Testis (tissue), 3 donors: ENCODE measurements around the gene PAM16. TPM values are rescaled to one million over a fixed set of nuclear protein-coding genes. Genes with fewer than 3 reads are reported as not detected.

Experiments
- DNase-seq: peaks from one replicate; pipeline ENCODE4 v3.0.0-alpha.2; 2019
- H3K27ac ChIP-seq, 2 donors: fragments of 200-600 bp; sonication (generic); one replicate each; pipeline ENCODE4 v1.5.1; 2019
- H3K27me3 ChIP-seq: fragments of 200-600 bp; sonication (generic); one replicate; pipeline ENCODE4 v1.5.1; 2019
- H3K36me3 ChIP-seq: fragments of 200-600 bp; sonication (generic); one replicate; pipeline ENCODE4 v1.5.1; 2017; ENCODE audit warnings: low read depth; ENCODE audit errors: missing control alignments
- H3K4me1 ChIP-seq: fragments of 200-600 bp; sonication (generic); one replicate; pipeline ENCODE4 v1.5.1; 2019
- H3K4me3 ChIP-seq, 2 donors: fragments of 200-600 bp; sonication (generic); one replicate each; pipeline ENCODE4 v1.5.1; 2017 to 2019
- H3K9me3 ChIP-seq: fragments of 200-600 bp; sonication (generic); one replicate; pipeline ENCODE4 v1.5.1; 2017
- POLR2A ChIP-seq: fragments of 450-650 bp; IDR thresholded peaks from one replicate; pipeline ENCODE4 v1.6.1; 2017; ENCODE audit warnings: antibody characterized with exemption, mild to moderate bottlenecking, moderate library complexity
- WGBS, 2 donors: methylation state at CpG; one replicate each; pipeline ENCODE4 v1.1.5; 2018; 5-methylcytosine and 5-hydroxymethylcytosine counted together
- intact Hi-C: fragments of 100-400 bp; cut with DNase I; formaldehyde crosslinking; loops from one replicate; pipeline ENCODE4 v1.15.1; 2023; ENCODE audit warnings: low total_unique reads
- polyA plus RNA-seq: library from polyadenylated mRNA; stranded (reverse); fragments of 350-450 nt; fragmentation: Illumina TruSeq; extraction: RNeasy Lipid Tissue Mini Kit (QIAGEN cat#74804); gene quantifications from one replicate; pipeline ENCODE4 v1.2.3, GENCODE V29; 2014; ENCODE audit warnings: low read depth, low replicate concordance; ENCODE audit not compliant: insufficient read depth
- total RNA-seq, 2 donors: library from RNA; depleted of rRNA; stranded (reverse); fragments of >200 nt; gene quantifications; one replicate each; pipeline ENCODE4 v1.2.3, GENCODE V29; 2016
- TF ChIP-seq, protein P1 (sequence below), 3 experiments: fragments of 450-650 bp in 2 of 3; fragments of 200-600 bp in 1 of 3; sonication (generic) in 1 of 3; IDR thresholded peaks; one replicate each; pipeline ENCODE4 v1.5.1; 2016 to 2019; ENCODE audit warnings: antibody characterized with exemption in 3 of 3, mild to moderate bottlenecking in 2 of 3, moderate library complexity in 1 of 3

The PAM16 gene
- total and polyA plus RNA-seq, 3 donors from 2014 or later = 61.8 to 148 (median 126) TPM

GRCh38 chr16:4376893-4377572, 25.9 kb upstream of the PAM16 start:
- Histone ChIP-seq H3K4me3 (no peak overlapping the region), H3K36me3 (no peaks in the 10 kb centered on the region), H3K27ac (peak overlapping the region; percentile 79 to 86), H3K4me1 (peaks cover 64% of the 10 kb centered on the region), H3K27me3 (no peaks in the 10 kb centered on the region), H3K9me3 (no peaks in the 10 kb centered on the region)
- TF ChIP-seq POLR2A = no peak
- TF ChIP-seq, protein P1, sequence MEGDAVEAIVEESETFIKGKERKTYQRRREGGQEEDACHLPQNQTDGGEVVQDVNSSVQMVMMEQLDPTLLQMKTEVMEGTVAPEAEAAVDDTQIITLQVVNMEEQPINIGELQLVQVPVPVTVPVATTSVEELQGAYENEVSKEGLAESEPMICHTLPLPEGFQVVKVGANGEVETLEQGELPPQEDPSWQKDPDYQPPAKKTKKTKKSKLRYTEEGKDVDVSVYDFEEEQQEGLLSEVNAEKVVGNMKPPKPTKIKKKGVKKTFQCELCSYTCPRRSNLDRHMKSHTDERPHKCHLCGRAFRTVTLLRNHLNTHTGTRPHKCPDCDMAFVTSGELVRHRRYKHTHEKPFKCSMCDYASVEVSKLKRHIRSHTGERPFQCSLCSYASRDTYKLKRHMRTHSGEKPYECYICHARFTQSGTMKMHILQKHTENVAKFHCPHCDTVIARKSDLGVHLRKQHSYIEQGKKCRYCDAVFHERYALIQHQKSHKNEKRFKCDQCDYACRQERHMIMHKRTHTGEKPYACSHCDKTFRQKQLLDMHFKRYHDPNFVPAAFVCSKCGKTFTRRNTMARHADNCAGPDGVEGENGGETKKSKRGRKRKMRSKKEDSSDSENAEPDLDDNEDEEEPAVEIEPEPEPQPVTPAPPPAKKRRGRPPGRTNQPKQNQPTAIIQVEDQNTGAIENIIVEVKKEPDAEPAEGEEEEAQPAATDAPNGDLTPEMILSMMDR (IDR thresholded peaks at IDR 0.05) = no peak
- WGBS, 2 donors = 44 to 68% methylated on average over 10 to 27 of the region's 27 CpGs
- DNase-seq = no peak
- intact Hi-C loops = no loop called here

DNA sequence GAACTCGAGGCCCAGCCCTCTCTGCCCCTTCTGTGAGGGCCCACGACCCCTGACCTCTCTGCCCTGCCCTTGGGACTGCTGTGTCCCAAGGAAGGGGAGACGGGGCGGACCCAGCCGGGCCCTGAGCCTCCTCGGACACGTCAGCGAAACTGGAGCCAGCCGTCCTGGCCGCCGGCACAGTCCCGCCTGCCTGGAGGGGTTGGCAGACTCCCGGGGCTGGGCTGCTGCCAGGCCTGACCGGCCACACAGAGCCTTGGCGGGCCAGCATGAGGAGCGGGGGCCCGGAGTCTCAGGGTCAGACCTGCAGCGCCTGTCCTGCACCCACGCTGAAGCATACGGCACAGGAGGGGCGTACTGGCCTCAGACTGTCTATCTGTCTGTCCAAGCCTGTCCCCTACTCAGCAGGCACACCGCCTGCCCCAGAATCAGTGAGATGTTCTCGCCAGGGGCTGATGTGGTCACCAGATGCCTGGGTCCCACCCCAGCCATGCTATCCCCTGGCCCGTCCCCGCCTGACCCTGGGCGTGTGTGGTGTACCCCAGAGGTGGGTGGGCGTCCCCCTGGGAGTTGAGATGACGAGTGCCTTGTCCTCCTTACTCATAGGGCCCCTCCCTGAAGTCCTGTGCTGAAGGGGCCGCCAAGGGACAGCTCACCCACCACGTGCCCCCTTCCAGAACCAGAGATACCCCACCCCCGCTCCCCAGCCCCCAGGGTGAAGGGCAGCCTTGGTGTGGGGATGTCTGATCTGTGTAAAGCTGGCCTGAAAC, 25.2 kb upstream of the PAM16 start:
- Histone ChIP-seq H3K36me3 (no peaks in the 10 kb centered on the region), H3K27ac (peak overlapping the region; percentile 79 to 86), H3K4me1 (peaks cover 64% of the 10 kb centered on the region), H3K27me3 (no peaks in the 10 kb centered on the region), H3K9me3 (no peaks in the 10 kb centered on the region), H3K4me3 (no peak overlapping the region)
- no peak for TF ChIP-seq POLR2A
- TF ChIP-seq, protein P1 (IDR thresholded peaks at IDR 0.05) = no peak
- peak; percentile 92 for DNase-seq
- intact Hi-C loops = no loop called here
- WGBS, 2 donors = 25 to 50% methylated on average over 17 to 28 of the region's 31 CpGs

DNA sequence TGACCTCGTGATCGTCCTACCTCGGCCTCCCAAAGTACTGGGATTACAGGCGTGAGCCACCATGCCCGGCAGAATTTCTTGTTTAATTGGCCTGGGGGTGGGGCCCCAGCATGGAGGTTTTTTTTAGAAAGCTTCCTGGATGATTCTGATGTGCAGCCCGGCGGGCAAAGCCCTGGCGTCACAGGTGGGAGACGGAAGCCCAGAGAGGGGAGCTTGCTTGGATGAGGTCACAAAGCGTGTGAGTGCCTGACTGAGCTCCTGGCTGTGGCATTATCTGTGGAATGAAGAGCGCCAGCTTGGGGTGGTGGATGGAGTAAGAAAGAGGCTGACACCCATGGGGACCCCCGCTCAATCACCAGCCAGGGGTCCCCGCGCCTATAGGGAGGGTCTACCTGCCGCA, 24.6 kb upstream of the PAM16 start:
- H3K9me3 ChIP-seq = no peaks in the 10 kb centered on the region
- intact Hi-C loops = no loop called here
- peaks cover 67% of the 10 kb centered on the region for H3K4me1 ChIP-seq
- no peaks in the 10 kb centered on the region for H3K27me3 ChIP-seq
- H3K27ac ChIP-seq = peak overlapping the region; percentile 79 to 86
- DNase-seq = no peak
- 74 to 83% methylated on average over 15 of the region's 15 CpGs for WGBS, 2 donors
- H3K4me3 ChIP-seq = no peak overlapping the region
- TF ChIP-seq POLR2A = no peak
- TF ChIP-seq, protein P1 (IDR thresholded peaks at IDR 0.05) = no peak
- H3K36me3 ChIP-seq = no peaks in the 10 kb centered on the region

DNA sequence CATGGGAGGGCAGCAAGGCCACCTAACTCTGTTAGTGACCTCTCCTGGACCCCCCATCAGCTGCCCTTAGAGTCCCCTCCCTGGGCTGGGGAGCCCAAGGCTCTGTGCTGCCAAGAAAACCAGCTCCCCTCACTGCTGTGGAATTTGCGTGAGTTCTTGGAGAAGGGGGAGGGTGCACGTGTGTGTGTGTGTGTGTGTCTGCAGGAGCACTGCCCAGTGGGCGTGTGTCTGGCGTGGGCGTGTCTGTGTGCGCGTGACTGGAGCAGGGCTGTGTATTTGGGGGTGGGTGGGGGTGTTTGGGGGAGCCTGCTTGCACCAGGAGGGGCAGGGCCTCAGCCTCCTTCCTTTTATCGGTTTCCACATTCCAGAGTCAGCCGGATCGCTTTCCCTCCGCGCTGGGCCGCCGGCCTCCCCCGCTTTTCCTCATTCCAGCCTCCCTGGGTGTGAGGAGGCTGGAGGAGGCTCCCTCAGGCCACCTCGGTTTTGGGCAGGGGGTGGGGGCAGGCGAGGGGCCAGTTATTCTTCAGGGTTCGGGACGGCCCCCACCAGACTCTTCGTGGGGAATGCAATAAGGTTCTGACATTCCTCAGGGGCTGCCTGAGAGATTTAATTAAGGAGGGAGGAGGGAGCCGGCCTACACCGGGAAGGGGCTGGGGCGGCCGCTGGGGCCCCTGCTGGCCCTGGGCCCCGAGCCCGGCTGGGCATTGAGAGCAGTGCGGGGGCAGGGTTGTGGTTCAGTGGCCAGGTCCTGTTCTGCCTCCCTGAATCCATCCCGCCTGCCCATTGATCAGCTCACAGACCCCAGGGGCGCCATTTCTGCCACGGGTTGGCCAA, 23.0 kb upstream of the PAM16 start:
- WGBS, 2 donors = 24 to 67% methylated on average over 7 to 30 of the region's 30 CpGs
- peak; percentile 93 for DNase-seq
- H3K9me3 ChIP-seq = no peaks in the 10 kb centered on the region
- H3K4me3 ChIP-seq = peak overlapping the region; percentile 86 to 91
- TF ChIP-seq, protein P1 (IDR thresholded peaks at IDR 0.05) = no peak
- no peak for TF ChIP-seq POLR2A
- intact Hi-C loops = no loop called here
- H3K27me3 ChIP-seq = no peaks in the 10 kb centered on the region
- H3K4me1 ChIP-seq = peaks cover 70% of the 10 kb centered on the region
- no peaks in the 10 kb centered on the region for H3K36me3 ChIP-seq
- peak overlapping the region; percentile 86 to 87 for H3K27ac ChIP-seq
